Activated B cell treated with CpG ODN at 0.5 μM for 24 hours (primary cell): Measurements from ENCODE around the gene ZBTB12. TPM values are rescaled to one million over a fixed set of nuclear protein-coding genes. Genes with fewer than 3 reads are reported as not detected.

Experiments used
- ATAC-seq: fragments of 200-7000 bp; cut with Tn5 transposase; one replicate; pipeline ENCODE4 v1.10.0; 2021; ENCODE audit warnings: low read depth, mild to moderate bottlenecking, moderate library complexity
- CTCF ChIA-PET: fragments of 350-600 bp; sonication (Branson Sonifier 250); formaldehyde crosslinking; loops from one replicate; lab custom pipeline; 2021; ENCODE audit warnings: antibody characterized with exemption; lab: Charles Lee
- POLR2A ChIA-PET: fragments of 350-600 bp; sonication (Branson Sonifier 250); formaldehyde crosslinking; loops from one replicate; lab custom pipeline; 2021; ENCODE audit warnings: antibody characterized with exemption; lab: Charles Lee
- DNase-seq: peaks from one replicate; pipeline ENCODE4 v3.0.0; 2022
- H3K27ac Mint-ChIP-seq: one replicate; pipeline ENCODE4 v1.8.0; 2020; ENCODE audit warnings: mixed read lengths
- H3K27me3 Mint-ChIP-seq: one replicate; pipeline ENCODE4 v1.8.0; 2021; ENCODE audit warnings: mixed read lengths
- H3K36me3 Mint-ChIP-seq: one replicate; pipeline ENCODE4 v1.8.0; 2021; ENCODE audit warnings: low read depth, mixed read lengths
- H3K4me1 Mint-ChIP-seq: one replicate; pipeline ENCODE4 v1.8.0; 2021; ENCODE audit warnings: mixed read lengths
- H3K4me3 Mint-ChIP-seq: one replicate; pipeline ENCODE4 v1.8.0; 2020; ENCODE audit warnings: mild to moderate bottlenecking, mixed read lengths
- H3K9me3 Mint-ChIP-seq: one replicate; pipeline ENCODE4 v1.8.0; 2020; ENCODE audit warnings: mixed read lengths
- intact Hi-C: fragments of 100-400 bp; cut with micrococcal nuclease; formaldehyde crosslinking; loops from one replicate; pipeline ENCODE4 v1.15.1; 2024
- total RNA-seq: library from RNA; stranded (reverse); gene quantifications from 2 replicates; pipeline ENCODE4 v1.2.3, GENCODE V29; 2022
- TF ChIP-seq, protein P1 (sequence below): fragments of 200-600 bp; IDR thresholded peaks from one replicate; pipeline ENCODE4 v1.8.0; 2022; ENCODE audit warnings: antibody characterized with exemption, mild to moderate bottlenecking

The ZBTB12 gene
- total RNA-seq, 1 donor from 2014 or later: 4.8 TPM

GRCh38 chr6:31879143-31879542, 22.7 kb downstream of the ZBTB12 start:
- H3K4me1 Mint-ChIP-seq: no peaks in the 10 kb centered on the region
- TF ChIP-seq, protein P1, sequence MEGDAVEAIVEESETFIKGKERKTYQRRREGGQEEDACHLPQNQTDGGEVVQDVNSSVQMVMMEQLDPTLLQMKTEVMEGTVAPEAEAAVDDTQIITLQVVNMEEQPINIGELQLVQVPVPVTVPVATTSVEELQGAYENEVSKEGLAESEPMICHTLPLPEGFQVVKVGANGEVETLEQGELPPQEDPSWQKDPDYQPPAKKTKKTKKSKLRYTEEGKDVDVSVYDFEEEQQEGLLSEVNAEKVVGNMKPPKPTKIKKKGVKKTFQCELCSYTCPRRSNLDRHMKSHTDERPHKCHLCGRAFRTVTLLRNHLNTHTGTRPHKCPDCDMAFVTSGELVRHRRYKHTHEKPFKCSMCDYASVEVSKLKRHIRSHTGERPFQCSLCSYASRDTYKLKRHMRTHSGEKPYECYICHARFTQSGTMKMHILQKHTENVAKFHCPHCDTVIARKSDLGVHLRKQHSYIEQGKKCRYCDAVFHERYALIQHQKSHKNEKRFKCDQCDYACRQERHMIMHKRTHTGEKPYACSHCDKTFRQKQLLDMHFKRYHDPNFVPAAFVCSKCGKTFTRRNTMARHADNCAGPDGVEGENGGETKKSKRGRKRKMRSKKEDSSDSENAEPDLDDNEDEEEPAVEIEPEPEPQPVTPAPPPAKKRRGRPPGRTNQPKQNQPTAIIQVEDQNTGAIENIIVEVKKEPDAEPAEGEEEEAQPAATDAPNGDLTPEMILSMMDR: no peak
- no peak for DNase-seq
- no peak for ATAC-seq
- no peaks in the 10 kb centered on the region for H3K27me3 Mint-ChIP-seq
- intact Hi-C loops: no loop called here
- H3K9me3 Mint-ChIP-seq: no peaks in the 10 kb centered on the region
- POLR2A ChIA-PET: no interaction called here
- no peak overlapping the region for H3K27ac Mint-ChIP-seq
- peaks cover 46% of the 10 kb centered on the region for H3K36me3 Mint-ChIP-seq
- no peak overlapping the region for H3K4me3 Mint-ChIP-seq
- CTCF ChIA-PET: no interaction called here

DNA sequence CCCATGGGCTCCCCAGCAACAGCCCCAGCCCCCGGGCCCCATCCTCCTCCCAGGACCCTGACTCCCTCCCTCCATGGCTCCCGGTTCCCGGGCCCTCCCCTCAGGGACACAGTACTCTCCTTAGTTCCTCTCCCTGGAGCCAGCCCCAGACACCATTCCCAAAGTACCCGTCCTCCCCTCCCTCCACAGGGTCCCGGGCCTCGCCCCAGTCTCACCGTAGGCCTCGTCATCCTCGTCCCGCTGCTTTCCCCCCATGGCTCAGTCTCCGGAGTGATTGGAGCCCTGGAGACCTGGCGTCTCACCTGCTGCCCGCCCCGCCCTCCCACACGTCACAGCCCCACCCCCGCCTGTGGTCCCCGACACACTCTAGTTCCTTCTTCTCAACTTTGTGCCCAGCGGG, 23.2 kb downstream of the ZBTB12 start, which contains the start of gene SLC44A4:
Gene SLC44A4, minus strand, starts transcription at position 272 of the 400 bp plus-strand sequence. Its CDS starts 17 bp downstream, at position 255.
- peaks cover 42% of the 10 kb centered on the region for H3K36me3 Mint-ChIP-seq
- intact Hi-C loops: no loop called here
- no peak for DNase-seq
- no peaks in the 10 kb centered on the region for H3K9me3 Mint-ChIP-seq
- ChIA-PET CTCF (no interaction called here), POLR2A (interaction anchor here (0.6 kb wide), 1 partner anchor 46 kb away, joined by 3 read pairs; no protein-coding TSS in a partner anchor)
- no peak within 1 kb of the TSS for H3K27ac Mint-ChIP-seq
- H3K4me3 Mint-ChIP-seq: no peak within 1 kb of the TSS
- TF ChIP-seq, protein P1: no peak
- no peak for ATAC-seq
- H3K27me3 Mint-ChIP-seq: no peaks in the 10 kb centered on the region
- H3K4me1 Mint-ChIP-seq: no peaks in the 10 kb centered on the region

- intact Hi-C loops: no loop called here
- peaks cover 36% of the 10 kb centered on the region for H3K36me3 Mint-ChIP-seq
- DNase-seq: no peak
- H3K4me1 Mint-ChIP-seq: no peaks in the 10 kb centered on the region
- H3K27me3 Mint-ChIP-seq: no peaks in the 10 kb centered on the region
- no peaks in the 10 kb centered on the region for H3K9me3 Mint-ChIP-seq
- H3K4me3 Mint-ChIP-seq: no peak overlapping the region
- no peak for ATAC-seq
- ChIA-PET CTCF (no interaction called here), POLR2A (interaction anchor here (0.6 kb wide), 1 partner anchor 45 kb away, joined by 3 read pairs; no protein-coding TSS in a partner anchor)
- TF ChIP-seq, protein P1: no peak
- no peak overlapping the region for H3K27ac Mint-ChIP-seq
These were observed 23.7 kb downstream of the ZBTB12 start for GRCh38 chr6:31878222-31878621.

GRCh38 chr6:31877651-31878161, 24.2 kb downstream of the ZBTB12 start:
- Mint-ChIP-seq H3K27me3 (no peaks in the 10 kb centered on the region), H3K9me3 (no peaks in the 10 kb centered on the region), H3K4me1 (no peaks in the 10 kb centered on the region), H3K27ac (no peak overlapping the region), H3K36me3 (peaks cover 31% of the 10 kb centered on the region), H3K4me3 (no peak overlapping the region)
- ATAC-seq: no peak
- TF ChIP-seq, protein P1: no peak
- ChIA-PET POLR2A (no interaction called here), CTCF (no interaction called here)
- intact Hi-C loops: no loop called here
- DNase-seq: no peak

- H3K36me3 Mint-ChIP-seq: peaks cover 26% of the 10 kb centered on the region
- no peak overlapping the region for H3K27ac Mint-ChIP-seq
- ATAC-seq (no peak), DNase-seq (no peak)
- ChIA-PET POLR2A (no interaction called here), CTCF (no interaction called here)
- intact Hi-C loops: no loop called here
- no peaks in the 10 kb centered on the region for H3K9me3 Mint-ChIP-seq
- H3K4me1 Mint-ChIP-seq: no peaks in the 10 kb centered on the region
- TF ChIP-seq, protein P1: no peak
- H3K4me3 Mint-ChIP-seq: no peak overlapping the region
- H3K27me3 Mint-ChIP-seq: no peaks in the 10 kb centered on the region
These were observed 24.7 kb downstream of the ZBTB12 start for GRCh38 chr6:31877125-31877650.
